Suppressor macrophage (primary cell): ENCODE measurements around the gene SCMH1.
A peak's percentile ranks its signal among the peaks of the same experiment; 100 is the strongest.
"Not testable (repeated sequence)": the region's sequence is repeated elsewhere in the genome, so short reads cannot be mapped to it uniquely, and the experiment has no call there.

Experiments
- DNase-seq, 4 experiments: peaks; one replicate each; pipeline ENCODE4 v3.0.0-alpha.2; 2020 to 2022
- total RNA-seq, 17 experiments: gene quantifications; one replicate each; lab custom pipeline; 2026; ENCODE audit warnings: mixed read lengths in 6 of 17, inconsistent platforms in 3 of 17; lab: John Stamatoyannopoulos, UW

The SCMH1 gene
- total RNA-seq, result 3.1 to 12.5 (median 6.9) reads per million in 17 experiments

DNA sequence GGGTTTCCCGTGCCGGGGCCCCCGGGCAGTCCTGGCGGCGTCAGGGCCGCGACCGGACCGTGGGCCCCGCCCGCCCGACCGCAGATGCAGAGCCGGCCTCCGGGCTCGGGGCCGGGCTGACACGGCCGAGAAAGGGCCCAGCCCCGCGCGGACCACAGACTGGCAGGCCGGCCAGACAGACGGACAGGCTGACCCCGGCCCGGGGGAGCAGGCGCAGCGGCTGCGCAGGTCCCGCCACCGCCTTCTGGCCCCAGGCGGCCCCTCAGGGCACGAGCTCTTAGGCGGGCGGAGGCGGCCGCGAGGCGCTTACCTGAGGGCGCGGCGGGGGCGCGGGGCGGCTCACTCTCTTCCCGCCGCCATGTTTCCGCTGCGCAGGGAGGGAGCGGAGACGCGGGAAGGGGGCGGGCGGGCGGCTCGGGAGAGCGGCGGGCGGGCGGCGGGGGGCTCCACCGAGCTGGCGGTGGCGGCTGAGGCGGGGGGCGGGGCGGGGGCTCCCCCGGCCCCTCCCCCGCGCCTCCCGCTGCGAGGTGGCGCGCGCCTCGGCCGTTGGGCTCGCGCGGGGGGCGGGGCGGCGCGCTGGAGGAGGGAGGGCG is at the start of gene SCMH1:
Gene SCMH1 (minus strand): TSS at position 558 of the 593 bp plus-strand sequence. CDS start 56,173 bp downstream, outside the sequence.
- DNase-seq, result peak; percentile 13 to 66 (median 42)

DNA sequence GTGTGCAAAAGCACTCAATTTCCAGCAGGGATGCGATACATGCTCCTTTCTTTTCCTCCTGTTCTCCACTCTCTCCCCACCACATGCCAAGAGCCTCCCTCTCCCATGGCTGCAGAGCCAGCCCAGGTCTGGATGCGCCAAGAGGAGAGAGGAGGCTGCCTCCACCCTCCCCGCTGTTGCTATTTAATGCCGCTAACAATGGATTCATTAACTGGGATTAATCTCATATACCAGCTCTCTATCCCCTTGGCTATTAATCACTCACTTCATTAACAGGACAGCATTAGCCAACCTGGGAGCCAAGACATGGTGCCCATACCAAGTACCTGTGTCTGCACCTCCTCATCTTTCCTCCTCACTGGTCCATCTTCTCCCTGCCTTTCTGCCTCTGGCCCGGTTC is 49.1 kb upstream of the SCMH1 start:
- DNase-seq, result no peak

DNA sequence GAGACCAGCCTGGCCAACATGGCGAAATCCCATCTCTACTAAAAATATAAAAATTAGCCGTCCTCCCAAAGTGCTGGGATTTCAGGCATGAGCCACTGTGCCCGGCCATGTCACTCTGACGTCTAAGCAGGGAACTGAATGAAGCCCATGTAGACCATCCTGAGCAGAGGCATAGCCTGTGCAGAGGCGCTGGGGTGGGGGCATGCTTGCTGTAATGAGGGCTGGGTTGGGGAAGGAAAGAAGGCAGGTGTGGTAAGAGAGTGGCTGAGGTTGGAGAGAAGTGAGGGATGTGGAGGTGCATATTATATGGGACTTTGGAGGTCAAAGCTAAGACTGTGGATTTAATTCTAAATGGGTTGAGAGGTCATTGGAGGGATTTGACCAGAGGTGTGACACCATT is 47.1 kb upstream of the SCMH1 start:
- DNase-seq, result no peak

DNA sequence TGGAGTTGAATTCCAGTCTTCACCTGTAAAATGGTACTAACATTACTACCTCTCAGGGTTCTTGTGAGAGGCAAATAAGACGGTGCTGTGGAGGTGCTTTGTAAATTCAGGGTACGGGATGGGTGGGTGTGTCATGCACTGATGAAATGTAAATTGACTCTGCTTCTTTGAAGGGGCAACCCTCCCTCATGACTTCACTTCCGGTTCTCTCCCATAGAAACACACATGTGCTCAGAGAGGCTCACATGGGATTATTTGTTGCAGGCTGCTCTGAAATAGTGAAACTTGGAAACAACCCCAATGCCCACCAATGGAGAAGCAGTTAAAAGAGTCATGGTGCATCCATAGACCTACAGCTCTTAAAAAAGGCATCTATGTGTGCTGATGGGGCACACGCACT is 44.9 kb upstream of the SCMH1 start:
- DNase-seq, result no peak

DNA sequence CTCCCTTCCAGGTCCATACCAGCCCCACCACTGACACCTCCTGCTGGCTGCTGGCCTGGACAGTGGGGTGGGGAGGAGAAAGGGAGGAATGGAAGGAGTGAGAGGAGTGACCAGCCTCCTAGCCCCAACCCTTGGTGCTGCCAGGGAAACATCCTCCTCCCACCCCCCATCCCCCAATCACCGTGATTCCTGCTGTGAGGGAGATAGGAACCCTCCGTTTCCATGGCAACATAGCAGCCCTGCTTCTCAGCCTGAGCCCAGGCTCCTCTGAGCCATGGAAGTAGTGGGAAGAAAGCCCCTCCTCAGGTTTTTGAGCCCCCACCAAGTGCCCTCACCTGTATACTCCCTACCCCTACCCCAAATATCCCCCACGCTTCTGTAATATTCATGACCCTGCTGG is 44.4 kb upstream of the SCMH1 start:
- DNase-seq, result no peak

DNA sequence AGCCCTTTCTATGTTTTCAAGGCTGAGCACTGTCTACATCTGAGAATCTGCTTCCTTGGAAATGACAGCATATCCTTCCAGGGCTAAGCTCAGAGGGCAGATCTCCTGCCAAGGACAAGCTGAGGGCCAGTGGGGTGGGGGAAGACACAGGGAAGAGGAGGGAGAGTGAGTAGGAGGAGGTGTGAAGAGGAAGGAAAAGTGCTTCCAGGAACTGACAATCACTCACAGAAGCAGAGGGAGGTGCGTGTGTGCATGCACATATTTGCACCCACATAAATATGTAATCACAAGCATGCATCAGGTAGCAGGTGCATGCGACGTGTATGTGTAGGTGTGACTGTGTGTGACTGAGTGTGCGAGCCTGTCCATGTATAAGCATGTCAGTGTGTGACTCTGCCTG is 43.7 kb upstream of the SCMH1 start:
- peak in 1 of 4 experiments; percentile 27 for DNase-seq

DNA sequence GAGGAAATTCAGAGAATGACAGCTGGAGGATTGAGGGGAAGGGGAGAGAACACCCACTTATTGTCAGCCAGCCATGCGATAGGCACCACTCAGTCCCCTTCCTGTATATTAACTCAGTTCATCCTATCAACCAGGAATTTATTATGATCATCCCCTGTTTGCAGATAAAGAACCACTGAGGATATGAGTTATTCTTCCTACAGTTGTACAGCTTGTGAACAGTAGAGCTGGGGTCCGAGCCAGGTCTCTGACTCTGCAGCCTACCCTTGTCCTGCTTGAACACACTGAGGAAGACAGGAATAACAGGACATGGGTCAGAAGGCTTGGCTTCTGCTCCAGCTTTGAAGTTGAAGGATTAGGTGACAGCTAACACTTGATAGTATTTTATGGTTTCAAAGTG is 42.0 kb upstream of the SCMH1 start:
- DNase-seq, result no peak

DNA sequence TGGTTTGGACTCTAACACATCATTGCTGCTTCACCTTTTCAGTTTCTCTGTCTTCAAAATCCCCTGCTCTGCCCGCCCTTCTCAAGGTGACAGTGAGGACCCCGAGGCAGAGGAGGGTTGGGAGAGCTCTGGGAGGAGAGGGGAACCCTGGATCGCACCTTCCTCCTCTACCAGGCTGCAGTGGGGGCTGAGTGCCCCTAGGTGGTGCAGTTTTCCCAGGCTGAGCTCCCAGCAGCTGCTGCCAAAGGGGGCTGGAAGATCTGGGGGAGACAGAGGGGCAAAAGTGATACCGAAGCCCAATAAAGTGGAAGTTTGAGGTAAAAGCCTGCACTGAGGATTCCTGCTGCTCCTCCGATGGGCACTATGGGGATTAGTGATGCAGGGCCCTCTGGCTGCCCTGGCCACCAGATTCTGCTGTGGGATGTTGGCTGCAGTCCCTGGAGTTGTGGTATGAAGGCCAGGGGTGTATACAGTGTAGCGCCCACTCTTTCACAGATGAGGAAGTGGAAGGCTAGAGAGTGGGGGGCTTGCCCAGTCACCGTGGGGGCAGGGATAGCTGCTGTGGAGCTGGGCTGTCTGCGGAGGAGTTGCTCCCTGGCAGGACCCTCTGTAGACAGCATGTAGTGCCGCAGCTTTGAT is 40.7 kb upstream of the SCMH1 start:
- peak; percentile 41 to 70 (median 50) for DNase-seq

DNA sequence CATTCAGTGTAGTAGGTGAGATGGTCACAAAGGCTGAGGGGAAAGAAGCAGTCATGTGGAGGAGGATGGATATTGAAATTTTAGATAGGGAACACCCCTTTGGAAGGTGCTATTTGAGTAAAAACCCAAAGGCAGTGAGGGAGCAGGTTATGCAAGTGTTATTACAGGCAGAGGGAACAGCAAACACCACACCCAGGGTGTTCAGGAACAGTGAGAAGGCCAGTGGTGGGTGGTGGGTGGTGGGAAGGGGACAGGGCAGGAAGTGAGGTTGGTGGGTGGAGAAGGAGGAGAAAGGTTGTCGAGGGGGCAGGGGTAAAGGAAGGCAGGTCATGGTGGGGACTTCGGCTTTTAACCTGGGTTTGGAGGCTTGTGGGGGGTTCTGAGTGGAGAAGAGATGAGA is 39.2 kb upstream of the SCMH1 start:
- peak in 3 of 4 experiments; percentile 21 to 43 (median 41) for DNase-seq

DNA sequence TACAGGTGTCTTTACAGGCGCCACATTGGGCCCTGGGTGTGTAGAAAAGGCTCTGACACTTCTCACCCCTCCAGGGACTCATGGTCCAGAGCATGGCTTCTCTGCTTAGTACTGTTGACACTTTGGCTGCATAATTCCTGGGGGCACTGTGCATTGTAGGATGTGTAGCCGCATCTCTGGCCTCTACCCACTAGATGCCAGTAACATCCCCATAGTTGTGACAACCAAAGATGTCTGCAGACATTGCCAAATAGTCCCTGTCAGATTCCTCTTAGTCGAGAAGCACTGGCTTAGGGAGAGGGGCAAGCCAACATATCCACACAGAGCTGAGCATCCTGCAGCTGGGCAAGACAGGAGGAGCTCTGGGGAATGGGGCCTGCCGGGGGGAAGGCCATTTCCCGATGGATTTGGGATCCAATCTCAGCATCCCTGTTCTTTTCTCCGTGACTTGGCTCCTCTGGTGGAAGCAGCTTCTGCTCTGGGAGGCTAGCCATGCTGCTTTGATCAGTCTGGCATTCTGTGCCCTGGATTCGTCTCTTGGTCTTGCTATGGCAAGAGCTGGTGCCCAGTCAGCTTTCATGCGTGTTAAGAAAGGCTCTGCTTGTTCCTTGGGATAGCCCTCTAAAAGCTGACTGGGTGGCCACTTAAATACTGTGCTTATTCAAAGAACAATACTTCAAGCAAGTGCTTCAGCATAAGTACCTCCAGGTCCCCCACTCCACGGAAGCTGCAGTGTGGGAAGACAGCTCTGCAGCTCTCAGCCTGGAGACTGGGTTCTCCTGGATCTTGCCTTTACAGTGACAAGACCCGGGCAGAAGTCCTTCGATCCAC is 38.3 kb upstream of the SCMH1 start:
- peak in 2 of 4 experiments; percentile 24 to 35 for DNase-seq

DNA sequence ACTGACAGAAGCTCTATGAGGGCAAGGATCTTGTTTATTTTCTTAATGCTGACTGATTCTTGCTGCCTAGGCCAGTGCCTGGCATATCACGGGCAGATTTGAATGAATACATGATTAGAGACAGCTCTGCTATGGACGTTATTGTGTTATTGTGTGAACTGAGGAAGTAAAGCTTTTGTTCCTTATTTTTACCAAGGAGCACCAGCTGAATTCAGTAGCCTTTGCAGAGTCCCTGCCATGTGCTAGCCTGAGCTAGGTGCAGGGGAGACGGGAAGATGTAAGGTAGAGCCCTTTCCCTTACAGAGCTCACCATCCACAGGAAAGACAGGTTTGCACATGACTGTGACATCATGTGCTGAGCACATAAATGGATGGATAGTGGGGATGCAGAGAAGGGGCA is 36.0 kb upstream of the SCMH1 start:
- DNase-seq, result peak; percentile 43 to 75 (median 62)

DNA sequence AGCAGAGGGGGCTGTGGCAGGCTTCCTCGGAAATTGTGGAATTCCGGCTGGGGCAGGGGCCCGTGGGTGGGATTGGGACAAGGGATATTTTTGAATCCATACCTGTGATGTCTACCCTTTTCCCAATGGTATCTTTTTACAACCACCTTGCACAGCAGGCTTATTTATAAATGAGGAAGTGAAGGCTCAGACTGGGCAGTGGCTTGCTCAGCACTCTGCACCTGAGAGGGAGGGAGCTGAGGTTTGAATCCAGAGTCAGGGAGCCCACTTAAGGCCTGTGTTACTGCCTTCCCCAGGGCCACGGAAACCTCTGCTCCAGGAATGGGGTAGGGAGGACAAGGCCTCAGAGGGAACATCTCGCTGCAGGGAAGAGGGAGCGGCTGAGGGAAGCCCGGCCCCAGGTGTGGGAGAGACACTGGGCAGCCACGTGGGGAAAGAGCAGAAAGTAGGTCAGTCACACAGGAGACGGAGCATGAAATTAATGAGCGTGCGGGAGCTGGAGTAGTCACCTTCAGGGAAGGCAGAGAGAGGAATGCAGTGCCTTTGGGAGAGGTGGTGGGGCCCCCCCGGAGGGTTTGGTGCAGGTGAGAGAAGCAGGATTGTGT is 35.4 kb upstream of the SCMH1 start:
- peak in 3 of 4 experiments; percentile 36 to 45 (median 40) for DNase-seq

DNA sequence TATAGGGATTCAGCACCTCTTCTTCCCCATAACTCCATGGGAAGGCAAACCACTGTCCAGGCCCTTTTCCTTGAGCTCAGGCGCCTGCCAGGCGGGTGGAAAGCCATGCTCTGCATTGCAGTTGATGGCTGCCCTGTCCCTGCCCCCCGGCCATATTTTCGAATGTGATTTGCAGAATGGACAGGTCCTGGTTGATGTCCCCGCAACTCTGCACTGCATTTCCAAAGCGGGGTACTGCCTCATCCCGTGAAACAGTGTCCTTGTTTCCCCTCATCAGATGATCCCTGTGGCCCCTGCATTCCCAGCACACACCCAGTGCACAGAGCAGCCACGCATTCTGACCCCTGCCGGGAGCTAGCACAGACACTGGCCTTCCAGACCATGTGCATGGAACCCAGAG is 33.7 kb upstream of the SCMH1 start:
- DNase-seq, result no peak

DNA sequence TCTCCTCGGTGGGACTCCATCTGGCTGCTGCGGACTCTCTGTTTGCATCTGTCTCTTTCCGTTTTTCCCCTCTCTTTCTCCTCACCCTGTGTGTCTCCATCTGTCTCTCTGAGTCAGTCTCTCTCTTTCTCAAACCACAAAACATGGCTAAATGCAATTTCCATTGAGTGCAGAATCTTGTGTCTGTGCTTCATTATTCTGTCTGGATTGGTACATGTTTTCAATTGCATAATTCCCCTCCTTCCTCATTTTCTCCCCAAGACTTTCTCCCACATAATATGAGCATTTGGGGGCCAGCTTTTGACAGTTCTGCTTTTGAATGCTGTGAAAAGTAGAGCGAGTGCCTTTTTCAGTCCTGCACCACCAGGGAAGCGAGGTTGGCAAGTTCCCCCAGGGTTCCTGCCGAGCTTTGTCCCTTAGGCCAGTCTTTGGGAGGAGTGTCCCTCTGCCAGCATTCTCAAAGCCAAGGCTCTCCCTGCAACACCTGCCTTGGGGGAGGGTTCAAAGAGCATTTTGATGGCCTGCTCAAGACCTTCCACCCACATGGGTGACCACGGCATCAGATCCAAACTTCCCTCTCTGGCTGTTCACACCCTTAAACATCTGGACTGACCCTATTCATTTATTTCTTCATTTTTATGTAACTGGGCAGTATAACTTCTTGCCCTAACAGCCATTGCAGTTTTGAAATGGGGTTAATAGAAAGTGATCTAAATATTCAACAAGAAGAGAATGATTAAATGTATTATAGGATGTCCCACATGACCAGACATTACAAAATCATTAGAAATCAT is 32.8 kb upstream of the SCMH1 start:
- peak; percentile 81 to 95 (median 90) for DNase-seq

DNA sequence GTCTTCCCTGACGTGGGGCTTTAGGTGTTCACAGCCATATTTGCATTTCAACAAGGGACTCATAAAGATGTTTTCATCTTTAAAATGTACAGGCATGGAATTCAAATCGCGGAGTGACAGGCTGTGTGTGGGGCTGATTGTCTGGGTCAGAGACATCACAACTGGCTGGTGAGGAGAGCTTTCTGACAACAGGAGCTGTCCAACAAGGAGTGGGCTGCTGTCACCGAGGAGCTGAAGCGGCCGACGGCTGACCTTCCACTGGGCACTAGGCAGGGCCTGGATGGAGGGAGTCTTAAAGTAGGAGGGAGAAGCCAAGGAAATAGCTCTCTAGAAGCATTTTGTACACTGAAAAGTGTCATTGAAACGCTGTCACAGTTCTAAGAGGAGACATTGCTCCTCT is 30.5 kb upstream of the SCMH1 start:
- no peak for DNase-seq

DNA sequence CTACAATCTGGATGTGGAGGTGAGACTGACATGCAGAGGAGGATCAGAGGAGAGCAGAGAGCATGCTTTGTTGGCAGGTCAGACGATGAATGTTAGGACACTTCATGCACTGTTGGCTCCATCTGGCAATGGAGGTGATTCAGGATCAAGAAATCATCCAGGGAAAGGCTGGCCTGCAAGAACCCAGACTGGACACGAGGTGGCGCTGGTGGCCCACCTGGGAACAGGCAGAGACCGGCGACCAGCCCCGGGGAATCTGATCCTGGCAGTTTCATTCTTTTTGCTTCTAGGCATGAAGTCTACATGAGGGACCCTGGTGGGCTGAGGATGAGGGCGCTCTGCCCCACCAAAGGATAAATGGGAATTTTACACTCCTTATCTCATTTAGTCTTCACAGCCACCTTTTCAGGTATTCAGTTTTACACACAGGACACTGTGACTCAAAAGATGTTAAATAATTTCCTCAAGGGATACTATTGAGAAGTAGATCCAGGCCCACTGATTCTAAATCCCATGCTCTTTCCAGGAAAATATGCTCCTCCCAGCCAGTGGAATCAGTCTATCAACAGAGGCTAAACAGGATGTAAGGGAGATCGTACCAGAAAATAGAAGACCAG is 26.2 kb upstream of the SCMH1 start:
- peak; percentile 73 to 87 (median 84) for DNase-seq

DNA sequence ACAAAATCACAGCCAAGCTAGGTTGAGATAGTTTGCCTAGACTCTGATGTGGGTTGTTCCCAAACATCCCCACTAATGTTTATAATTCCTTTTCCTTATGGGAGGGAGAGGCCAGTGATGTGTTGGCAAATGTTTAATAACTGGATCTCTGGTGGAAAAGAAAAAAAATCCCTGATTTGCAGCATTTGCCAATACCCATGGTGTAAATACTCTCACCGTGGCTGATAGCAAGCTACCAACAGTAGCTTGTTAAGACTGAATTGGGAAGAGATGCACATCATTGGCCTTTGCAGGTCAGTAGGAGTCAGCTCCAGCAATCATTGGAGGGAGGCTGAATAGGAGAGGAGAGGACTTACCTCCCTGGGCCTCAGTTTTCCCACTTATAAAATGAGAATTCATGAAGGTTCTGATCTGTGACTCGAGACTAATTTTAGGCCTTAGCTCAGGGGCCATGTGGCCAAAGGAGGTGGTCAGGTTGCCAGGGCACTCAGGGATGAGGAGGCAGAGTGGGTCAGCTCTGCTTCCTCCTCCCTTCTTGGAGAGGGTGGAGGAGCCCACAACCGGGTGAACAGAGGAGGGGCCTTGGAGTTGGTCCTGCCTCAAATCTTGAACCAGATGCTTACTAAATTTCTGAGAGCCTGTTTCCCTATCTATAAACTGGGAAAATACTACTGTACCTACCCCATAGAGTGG is 20.0 kb upstream of the SCMH1 start:
- peak in 2 of 4 experiments; percentile 43 to 47 for DNase-seq

DNA sequence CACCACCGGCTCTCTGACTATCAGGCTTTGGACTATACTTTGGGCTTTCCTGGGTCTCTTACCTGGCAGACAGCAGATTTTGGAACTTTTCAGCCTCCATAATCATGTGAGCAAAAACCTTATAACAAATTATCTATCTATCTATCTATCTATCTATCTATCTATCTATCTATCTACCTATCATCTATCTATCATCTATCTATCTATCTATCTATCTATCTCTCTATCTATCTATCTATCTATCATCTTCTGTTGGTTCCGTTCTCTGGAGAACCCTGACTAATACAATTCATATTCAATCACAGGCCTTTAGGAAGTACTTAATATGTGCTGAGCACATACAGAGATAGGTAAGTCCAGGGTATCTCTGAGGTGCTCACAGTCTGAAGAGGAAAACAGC is 18.7 kb upstream of the SCMH1 start:
- no peak for DNase-seq

DNA sequence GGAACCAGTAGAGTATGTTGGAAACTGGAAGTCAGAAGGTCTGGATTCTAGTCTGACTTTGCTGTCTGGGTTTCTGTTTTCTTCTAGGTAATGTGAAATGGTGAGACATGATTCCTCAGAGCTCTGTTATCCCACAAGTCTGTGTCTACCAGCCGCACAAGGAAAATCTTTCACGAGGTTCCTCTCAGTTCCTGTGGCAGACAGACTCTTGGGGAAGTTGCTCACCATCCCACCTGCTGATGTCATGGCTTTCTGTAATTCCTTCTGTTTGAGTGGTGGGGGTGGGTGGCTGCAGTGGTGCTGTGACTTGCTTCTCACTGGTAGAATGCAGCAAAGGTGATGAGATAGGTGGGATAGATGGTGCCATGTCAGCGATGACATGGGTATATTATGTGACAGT is 17.1 kb upstream of the SCMH1 start:
- DNase-seq, result peak; percentile 59 to 76 (median 72)

DNA sequence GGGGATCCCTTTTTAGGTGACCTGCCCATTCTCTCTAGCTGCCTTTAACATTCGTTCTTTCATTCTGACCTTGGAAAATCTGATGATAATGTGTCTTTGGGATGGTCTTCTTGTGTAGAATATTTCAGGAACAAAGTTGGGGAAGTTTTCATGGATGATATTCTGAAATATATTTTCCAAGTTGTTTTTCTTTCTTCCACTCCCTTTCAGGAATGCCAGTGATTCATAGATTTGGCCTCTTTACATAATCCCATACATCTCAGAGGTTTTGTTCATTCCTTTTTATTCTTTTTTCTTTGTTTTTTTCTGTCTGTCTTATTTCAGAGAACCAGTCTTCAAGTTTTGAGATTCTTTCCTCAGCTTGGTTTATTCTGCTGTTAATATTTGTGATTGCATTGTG is 13.9 kb upstream of the SCMH1 start:
- DNase-seq, result no peak

DNA sequence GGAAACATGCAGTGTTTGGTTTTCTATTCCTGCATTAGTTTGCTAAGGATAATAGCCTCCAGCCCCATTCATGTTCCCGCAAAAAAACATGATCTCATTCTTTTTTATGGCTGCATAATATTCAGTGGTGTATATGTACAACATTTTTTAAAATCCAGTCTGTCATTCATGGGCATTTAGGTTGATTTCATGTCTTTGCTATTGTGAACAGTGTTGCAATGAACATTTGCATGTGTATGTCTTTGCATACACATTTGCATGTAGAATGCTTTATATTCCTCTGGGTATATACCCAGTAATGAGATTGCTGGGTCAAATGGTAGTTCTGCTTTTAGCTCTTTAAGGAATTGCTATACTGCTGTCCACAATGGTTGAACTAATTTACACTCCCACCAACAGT is 9.0 kb upstream of the SCMH1 start:
- DNase-seq, result not testable (repeated sequence)
